Cardiac muscle cell (in vitro differentiated cells and primary cell): ENCODE data around the gene LAPTM5. TPM values are rescaled to one million over a fixed set of nuclear protein-coding genes. Genes with fewer than 3 reads are reported as not detected.

Experiments
- DNase-seq, 2 donors: peaks; one replicate each; pipeline versions ENCODE4 v3.0.0 to v3.0.0-alpha.2; 2010 to 2017; ENCODE audit warnings: low read depth in 1 of 2, low spot score in 1 of 2
- H3K27ac ChIP-seq: fragments of 200-600 bp; sonication (generic); 2 replicates; pipeline ENCODE4 v1.5.1; 2016
- H3K27me3 ChIP-seq: fragments of 200-600 bp; sonication (generic); 2 replicates; pipeline ENCODE4 v1.6.0; 2016; ENCODE audit warnings: control low read depth
- H3K36me3 ChIP-seq: fragments of 200-600 bp; sonication (generic); 2 replicates; pipeline ENCODE4 v1.5.1; 2016; ENCODE audit warnings: control low read depth
- H3K4me1 ChIP-seq: fragments of 200-600 bp; sonication (generic); 2 replicates; pipeline ENCODE4 v1.8.1; 2017; ENCODE audit warnings: low read depth, mild to moderate bottlenecking, mixed run types
- H3K4me3 ChIP-seq: fragments of 200-600 bp; sonication (generic); 2 replicates; pipeline ENCODE4 v1.5.1; 2016; ENCODE audit warnings: mild to moderate bottlenecking
- H3K9me3 ChIP-seq: fragments of 200-600 bp; sonication (generic); 2 replicates; pipeline ENCODE4 v1.5.1; 2017; ENCODE audit warnings: low read depth, mild to moderate bottlenecking, control low read depth
- polyA plus RNA-seq: library from polyadenylated mRNA; unstranded; fragments of >200 nt; fragmentation: Nextera tagmentation; extraction: Ambion mirVana; gene quantifications from 2 replicates; pipeline ENCODE4 v1.2.1, GENCODE V29; 2016
- total RNA-seq: library from RNA; depleted of rRNA; stranded (reverse); fragments of >200 nt; gene quantifications from 2 replicates; pipeline ENCODE4 v1.2.3, GENCODE V29; 2016
- TF ChIP-seq, protein P1 (sequence below): IDR thresholded peaks from 2 replicates; pipeline ENCODE4 v1.5.1; 2012; ENCODE audit warnings: low read depth, mild to moderate bottlenecking, low read length

LAPTM5 gene
- total and polyA plus RNA-seq, 2 experiments from 2014 or later, result 0.10 to 0.45 TPM

DNA sequence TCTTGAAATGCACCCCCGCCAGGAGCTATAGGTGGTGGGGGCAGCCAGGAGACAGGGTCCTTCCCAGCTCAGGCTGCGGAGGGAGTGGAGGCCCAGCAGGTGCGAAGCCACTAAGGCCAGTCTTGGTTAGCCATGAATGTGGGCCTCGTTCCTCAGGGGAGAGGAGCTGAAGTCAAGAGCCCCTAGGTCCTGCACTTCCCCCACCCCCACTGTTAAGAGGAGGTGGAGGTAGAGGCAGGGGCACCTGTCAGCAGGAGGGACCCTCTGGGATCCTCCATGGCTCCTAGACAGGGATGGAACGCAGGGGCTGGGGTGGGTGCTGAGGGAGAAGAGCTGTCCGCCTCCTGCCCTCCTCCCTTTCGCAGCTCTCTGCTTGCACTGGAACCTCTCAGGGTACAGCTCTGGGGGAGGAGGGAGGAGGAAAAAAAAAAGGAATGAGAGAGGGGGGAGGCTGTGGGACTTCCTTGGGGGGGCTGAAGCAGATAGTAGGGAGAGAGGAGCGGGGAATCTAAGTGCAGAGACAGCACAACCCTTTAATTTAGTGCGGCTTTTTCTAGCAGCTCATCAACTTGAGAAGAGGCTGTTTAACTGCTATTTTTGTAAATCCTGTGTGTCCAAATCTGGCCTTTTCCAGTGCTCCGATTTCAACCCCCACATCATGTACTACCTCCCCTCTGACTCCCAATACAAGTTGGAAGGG is 71.2 kb downstream of the LAPTM5 start:
- DNase-seq, result peak in 1 of 2 donors; percentile 30
- H3K4me3 ChIP-seq, result no peak overlapping the region
- no peaks in the 10 kb centered on the region for H3K36me3 ChIP-seq
- H3K9me3 ChIP-seq, result no peaks in the 10 kb centered on the region
- H3K27me3 ChIP-seq, result no peaks in the 10 kb centered on the region
- TF ChIP-seq, protein P1, sequence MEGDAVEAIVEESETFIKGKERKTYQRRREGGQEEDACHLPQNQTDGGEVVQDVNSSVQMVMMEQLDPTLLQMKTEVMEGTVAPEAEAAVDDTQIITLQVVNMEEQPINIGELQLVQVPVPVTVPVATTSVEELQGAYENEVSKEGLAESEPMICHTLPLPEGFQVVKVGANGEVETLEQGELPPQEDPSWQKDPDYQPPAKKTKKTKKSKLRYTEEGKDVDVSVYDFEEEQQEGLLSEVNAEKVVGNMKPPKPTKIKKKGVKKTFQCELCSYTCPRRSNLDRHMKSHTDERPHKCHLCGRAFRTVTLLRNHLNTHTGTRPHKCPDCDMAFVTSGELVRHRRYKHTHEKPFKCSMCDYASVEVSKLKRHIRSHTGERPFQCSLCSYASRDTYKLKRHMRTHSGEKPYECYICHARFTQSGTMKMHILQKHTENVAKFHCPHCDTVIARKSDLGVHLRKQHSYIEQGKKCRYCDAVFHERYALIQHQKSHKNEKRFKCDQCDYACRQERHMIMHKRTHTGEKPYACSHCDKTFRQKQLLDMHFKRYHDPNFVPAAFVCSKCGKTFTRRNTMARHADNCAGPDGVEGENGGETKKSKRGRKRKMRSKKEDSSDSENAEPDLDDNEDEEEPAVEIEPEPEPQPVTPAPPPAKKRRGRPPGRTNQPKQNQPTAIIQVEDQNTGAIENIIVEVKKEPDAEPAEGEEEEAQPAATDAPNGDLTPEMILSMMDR, result no peak
- H3K4me1 ChIP-seq, result peaks cover 14% of the 10 kb centered on the region
- H3K27ac ChIP-seq, result peak overlapping the region; percentile 1

DNA sequence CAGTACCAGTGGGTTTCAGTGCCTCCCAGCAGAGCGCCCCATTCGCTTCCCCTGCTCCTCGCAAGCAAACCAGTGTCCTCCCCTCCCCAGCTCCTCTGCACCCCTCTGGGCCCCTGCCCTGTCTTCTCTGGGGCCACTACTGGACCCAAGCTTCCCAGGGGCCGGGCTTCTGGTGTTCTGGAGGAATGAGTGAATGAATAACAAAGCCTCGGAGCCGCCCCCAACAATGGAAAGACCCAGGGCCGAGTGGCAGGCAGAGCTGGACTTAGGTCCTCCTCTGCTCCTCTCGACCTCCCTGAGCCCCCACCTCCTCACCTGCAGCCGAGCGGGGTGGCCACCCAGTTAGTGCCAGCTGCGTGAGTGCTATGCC is 71.8 kb downstream of the LAPTM5 start:
- no peaks in the 10 kb centered on the region for H3K27me3 ChIP-seq
- no peak overlapping the region for H3K27ac ChIP-seq

DNA sequence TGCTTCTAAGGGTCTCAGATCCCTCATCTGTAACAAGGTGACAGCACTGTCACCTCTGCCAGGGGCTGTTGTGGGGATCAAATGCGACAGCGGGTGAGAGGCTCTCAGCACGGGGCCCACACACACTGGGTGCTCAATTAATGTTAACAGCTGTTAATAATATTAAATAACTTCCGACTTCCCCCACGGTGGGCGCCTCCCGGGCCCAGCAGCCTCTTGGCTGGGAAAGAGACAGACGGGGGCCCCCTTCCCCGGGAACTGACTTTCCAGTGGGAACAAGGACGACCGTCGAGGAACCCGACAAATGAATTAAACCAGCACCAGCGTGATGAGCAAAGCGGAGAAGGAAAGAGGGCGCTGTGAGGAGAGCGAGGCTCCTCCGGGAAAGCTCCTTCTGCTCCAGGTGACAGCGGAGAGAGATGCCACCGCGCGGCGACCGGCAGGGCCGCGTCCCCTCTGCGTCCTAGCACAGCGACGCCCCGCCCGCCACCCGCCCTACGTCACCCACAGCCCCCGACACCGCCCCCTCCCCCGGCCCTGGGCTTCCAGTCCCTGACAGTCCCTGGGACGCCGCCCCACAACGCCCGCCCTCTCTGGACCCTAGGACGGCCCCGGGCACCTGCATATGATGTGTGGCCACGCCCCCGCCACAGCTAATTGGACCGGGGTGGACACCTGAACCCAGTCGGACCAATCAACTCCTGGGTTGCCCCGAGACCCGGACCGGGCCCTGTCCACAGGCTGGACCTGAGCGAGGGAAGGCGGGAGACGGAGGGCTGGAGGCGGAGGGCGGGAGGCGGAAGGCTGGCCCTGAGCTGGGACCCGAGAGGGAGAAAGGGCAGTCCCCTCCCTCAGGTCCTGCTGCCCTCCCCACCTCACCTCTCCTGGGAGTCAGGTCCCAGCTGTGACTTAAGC is 72.4 kb downstream of the LAPTM5 start:
- no peak overlapping the region for H3K27ac ChIP-seq
- peak in 1 of 2 donors; percentile 97 for DNase-seq
- H3K27me3 ChIP-seq, result no peaks in the 10 kb centered on the region
- TF ChIP-seq, protein P1, result no peak
- peaks cover 11% of the 10 kb centered on the region for H3K4me1 ChIP-seq
- H3K9me3 ChIP-seq, result no peaks in the 10 kb centered on the region
- H3K36me3 ChIP-seq, result no peaks in the 10 kb centered on the region
- peak overlapping the region; percentile 15 for H3K4me3 ChIP-seq

More for the DNA sequence above, 71.8 kb downstream of the LAPTM5 start:
- peak in 1 of 2 donors; percentile 19 for DNase-seq
- Histone ChIP-seq H3K4me1 (peaks cover 14% of the 10 kb centered on the region), H3K36me3 (no peaks in the 10 kb centered on the region), H3K4me3 (no peak overlapping the region), H3K9me3 (no peaks in the 10 kb centered on the region)
- TF ChIP-seq, protein P1, result no peak

DNA sequence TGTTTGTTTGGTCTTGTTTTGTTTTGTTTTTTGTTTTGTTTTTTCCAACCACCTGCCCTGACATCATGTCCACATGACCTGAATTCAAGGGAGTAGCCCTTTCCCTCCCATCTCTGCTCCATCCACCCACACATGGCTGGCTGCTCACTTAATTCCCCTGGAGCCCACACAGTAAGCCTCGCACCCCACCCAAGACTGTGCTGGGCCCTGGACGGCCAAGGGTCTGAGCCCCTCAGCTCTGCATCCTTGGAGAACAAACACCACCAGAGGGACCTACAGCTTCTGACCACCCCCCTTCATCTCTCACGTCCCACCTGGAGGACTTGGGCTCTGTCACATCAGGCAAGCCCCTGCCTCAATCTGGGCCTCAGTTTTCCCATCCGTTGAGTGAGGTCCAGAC is 73.3 kb downstream of the LAPTM5 start:
- TF ChIP-seq, protein P1, result no peak
- H3K36me3 ChIP-seq, result no peaks in the 10 kb centered on the region
- no peaks in the 10 kb centered on the region for H3K27me3 ChIP-seq
- H3K27ac ChIP-seq, result no peak overlapping the region
- DNase-seq, result no peak
- no peak overlapping the region for H3K4me3 ChIP-seq
- no peaks in the 10 kb centered on the region for H3K9me3 ChIP-seq
- peaks cover 8% of the 10 kb centered on the region for H3K4me1 ChIP-seq

DNA sequence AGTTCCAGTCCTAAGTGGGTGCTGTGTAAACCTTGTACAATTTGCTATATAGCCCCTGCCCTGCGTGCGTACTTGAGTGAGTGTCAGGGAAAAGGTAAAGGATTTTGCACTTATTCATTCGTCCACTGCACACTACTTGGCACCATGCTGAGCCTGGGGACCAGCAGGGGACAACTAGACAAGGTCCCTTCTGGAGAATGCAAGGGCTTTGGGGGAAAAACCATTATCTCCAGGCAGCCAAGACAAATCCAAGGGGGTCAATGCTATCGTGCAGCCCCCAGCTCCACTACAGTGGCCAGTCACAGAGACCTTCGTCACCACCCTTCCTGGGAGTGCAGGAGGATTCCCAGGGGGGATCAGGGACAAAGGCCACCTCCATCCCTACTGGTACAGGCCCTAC is 73.9 kb downstream of the LAPTM5 start:
- Histone ChIP-seq H3K36me3 (no peaks in the 10 kb centered on the region), H3K4me3 (no peak overlapping the region), H3K27me3 (no peaks in the 10 kb centered on the region), H3K4me1 (peaks cover 8% of the 10 kb centered on the region), H3K9me3 (no peaks in the 10 kb centered on the region), H3K27ac (no peak overlapping the region)
- TF ChIP-seq, protein P1, result no peak
- DNase-seq, result no peak

Other genes starting within 250 kb of the LAPTM5 start
- gene MATN1, start 34.2 kb downstream of the LAPTM5 start, total RNA-seq, result 0.28 and 0.36 TPM in 2 replicates
- 1.4 TPM in 1 of 2 replicates, not detected in the other for gene MATN1, start 34.2 kb downstream of the LAPTM5 start, polyA plus RNA-seq
- gene SDC3, start 151.0 kb upstream of the LAPTM5 start, total RNA-seq, result 87.1 and 89.2 TPM in 2 replicates
- 85.2 and 95.7 TPM in 2 replicates for gene SDC3, start 151.0 kb upstream of the LAPTM5 start, polyA plus RNA-seq